Measurements from ENCODE around the gene RHOF. TPM values are rescaled to one million over a fixed set of nuclear protein-coding genes. Genes with fewer than 3 reads are reported as not detected.
A peak's percentile ranks its signal among the peaks of the same experiment; 100 is the strongest.
"Not testable (repeated sequence)": the region's sequence is repeated elsewhere in the genome, so short reads cannot be mapped to it uniquely, and the experiment has no call there.

Gene RHOF
- total RNA-seq, 2 experiments from 2014 or later, result 136 to 141 TPM

DNA sequence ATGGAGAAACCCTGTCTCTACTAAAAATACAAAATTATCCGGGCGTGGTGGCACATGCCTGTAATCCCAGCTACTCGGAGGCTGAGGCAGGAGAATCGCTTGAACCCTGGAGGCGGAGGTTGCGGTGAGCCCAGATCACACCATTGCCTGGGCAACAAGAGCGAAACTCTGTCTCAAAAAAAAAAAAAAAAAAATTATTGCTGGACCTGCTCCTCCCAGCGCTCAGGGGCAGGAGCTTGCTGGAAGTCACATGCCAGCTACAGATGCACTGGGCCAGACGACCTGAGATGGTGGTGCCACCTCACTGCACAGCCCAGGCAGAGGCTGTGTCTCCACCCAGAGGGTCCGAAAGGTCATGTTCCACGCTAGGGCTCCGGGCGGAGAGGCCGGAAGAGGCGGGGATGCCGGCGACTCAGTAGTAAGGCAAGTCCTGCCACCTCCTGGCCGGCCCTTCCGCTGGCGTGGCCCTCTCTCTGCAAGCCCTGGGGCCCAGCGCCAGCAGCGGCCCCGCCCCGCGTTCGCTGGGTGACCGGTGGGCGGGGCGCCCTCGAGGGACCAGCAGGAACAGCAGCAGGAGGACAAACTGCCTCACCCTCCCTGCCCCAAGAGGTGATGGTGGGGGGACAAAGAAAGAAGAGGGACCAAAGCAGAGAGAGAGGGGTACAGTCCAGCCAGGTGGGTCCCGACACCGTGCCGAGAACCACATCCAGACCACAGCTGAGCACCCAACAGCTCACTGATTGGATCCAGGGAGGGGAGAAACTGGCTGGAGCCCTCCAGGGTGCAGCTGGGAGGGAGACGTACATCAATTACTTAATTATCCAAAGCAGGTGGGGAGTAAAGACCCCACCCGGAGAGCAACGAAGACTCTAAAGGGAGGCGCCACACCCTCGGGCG lies 3.6 kb upstream of the RHOF start:
- Mint-ChIP-seq H3K4me3 (no peak overlapping the region), H3K4me1 (ENCODE audit: low read depth) (peaks cover 38% of the 10 kb centered on the region), H3K27ac (peak overlapping the region; percentile 28), H3K36me3 (peaks cover 33% of the 10 kb centered on the region), H3K9me3 (no peaks in the 10 kb centered on the region), H3K27me3 (no peaks in the 10 kb centered on the region)
- CTCF ChIA-PET, result interaction anchor here (4.5 to 18.5 kb wide), 4 partner anchors 12 to 109 kb away, joined by 67 to 856 read pairs (median 267); partner anchors contain the start of genes PSMD9 and SETD1B
- intact Hi-C loops (cut with micrococcal nuclease), result loop anchor here (10.0 kb wide), 1 partner anchor 428 kb away; the partner anchor contains the start of gene DIABLO
- DNase-seq, result no peak
- POLR2A ChIA-PET, result interaction anchor here (3.4 to 8.2 kb wide), 3 partner anchors 9 to 15 kb away, joined by 15 to 127 read pairs (median 86); no protein-coding TSS in a partner anchor

DNA sequence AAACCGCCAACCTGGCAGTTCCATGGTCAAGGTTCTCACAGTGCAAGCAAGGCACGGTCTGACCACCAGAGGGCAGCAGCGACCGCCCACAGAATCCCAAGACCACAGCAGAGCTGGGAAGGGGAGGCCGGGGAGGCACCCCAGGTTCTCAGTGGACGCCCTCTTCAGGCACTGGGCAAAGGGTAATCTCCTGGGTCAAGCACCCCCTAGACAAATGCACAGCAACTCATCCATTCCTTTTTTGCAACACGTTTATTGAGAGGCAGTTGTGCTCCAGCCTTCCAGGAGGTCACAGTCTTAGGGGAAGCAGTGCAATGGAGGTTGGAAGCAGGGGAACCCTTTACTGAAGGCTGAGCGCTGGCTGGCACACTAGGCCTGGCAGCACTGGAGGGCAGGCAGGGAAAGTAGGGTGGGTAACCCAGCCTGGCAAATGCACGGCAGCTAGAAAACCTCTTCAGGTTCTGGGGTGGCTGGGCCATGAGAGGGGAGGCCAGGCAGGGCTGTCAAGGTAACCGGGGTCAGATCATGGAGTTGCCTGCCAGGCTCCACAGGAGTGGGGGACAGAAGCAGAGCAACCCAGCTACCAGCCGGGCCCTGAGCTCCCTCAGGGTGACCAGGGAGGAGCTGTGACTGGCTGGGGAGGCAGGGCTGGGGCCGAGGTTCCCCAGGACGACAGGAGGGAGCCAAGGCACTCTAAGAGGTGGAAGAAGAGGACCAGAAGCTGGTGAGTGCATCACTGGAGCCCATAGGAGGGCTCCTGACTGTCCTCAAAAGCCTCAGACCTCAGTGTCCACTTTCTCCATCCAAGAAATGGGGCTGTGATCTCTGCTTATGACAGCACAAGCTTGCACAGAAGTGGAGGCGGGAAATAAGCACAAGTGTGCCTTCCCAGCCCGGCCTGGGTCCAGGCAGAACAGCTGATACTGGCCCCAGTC lies 1.8 kb upstream of the RHOF start:
- intact Hi-C loops (cut with micrococcal nuclease), result loop anchor here (1.0 to 10.0 kb wide), 3 partner anchors 17 to 430 kb away; partner anchors contain the start of gene DIABLO
- H3K4me1 Mint-ChIP-seq (ENCODE audit: low read depth), result peaks cover 52% of the 10 kb centered on the region

DNA sequence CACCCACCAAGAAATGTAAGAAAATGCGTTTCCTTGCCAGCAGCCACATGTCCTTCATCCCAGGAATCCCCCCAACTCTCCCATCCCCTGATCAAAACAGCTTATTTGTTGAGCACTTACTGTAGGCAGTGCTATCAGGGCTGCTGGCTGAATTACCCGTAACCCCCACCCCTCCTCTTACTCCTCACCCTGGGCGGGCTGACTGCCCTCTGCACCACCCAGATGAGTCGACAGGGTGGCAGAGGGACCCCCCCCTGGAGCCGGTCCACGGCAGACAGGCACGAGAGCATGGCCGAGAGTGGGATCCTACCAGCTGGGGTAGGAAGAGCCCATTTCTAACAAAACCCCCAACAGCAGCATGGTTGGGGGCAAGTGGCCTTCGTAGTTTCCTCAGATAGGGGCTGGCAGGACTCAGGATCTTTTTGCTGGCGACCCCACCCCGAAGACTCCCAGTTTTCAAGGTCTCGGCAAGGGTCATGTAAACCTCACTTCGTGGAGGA lies 1.1 kb upstream of the RHOF start:
- peak overlapping the region; percentile 94 for H3K27ac Mint-ChIP-seq
- CTCF ChIA-PET, result interaction anchor here (0.6 to 18.5 kb wide), 58 partner anchors 15 to 394 kb away, joined by 3 to 856 read pairs (median 5); partner anchors contain the start of genes BCL7A, CFAP251, ORAI1 and PSMD9
- peaks cover 41% of the 10 kb centered on the region for H3K36me3 Mint-ChIP-seq
- POLR2A ChIA-PET, result interaction anchor here (0.8 to 8.2 kb wide), 12 partner anchors 8 to 136 kb away, joined by 3 to 127 read pairs (median 6); partner anchors contain the start of genes PSMD9, SETD1B and TMEM120B
- peaks cover 59% of the 10 kb centered on the region for H3K4me1 Mint-ChIP-seq (ENCODE audit: low read depth)
- peak overlapping the region; percentile 88 for H3K4me3 Mint-ChIP-seq
- intact Hi-C loops (cut with micrococcal nuclease), result loop anchor here (1.0 to 10.0 kb wide), 12 partner anchors 8 to 1212 kb away; partner anchors contain the start of genes DIABLO, KDM2B, POP5 and PSMD9
- peak; percentile 68 for DNase-seq
- H3K9me3 Mint-ChIP-seq, result no peaks in the 10 kb centered on the region
- no peaks in the 10 kb centered on the region for H3K27me3 Mint-ChIP-seq

More for the DNA sequence above, 1.8 kb upstream of the RHOF start:
- DNase-seq, result peak; percentile 92
- Mint-ChIP-seq H3K27ac (peak overlapping the region; percentile 94), H3K36me3 (peaks cover 34% of the 10 kb centered on the region), H3K4me3 (peak overlapping the region; percentile 88), H3K9me3 (no peaks in the 10 kb centered on the region), H3K27me3 (no peaks in the 10 kb centered on the region)
- ChIA-PET POLR2A (interaction anchor here (0.6 to 8.2 kb wide), 10 partner anchors 8 to 124 kb away, joined by 3 to 127 read pairs (median 5); partner anchors contain the start of gene SETD1B), CTCF (interaction anchor here (0.6 to 18.5 kb wide), 36 partner anchors 14 to 233 kb away, joined by 3 to 856 read pairs (median 9); partner anchors contain the start of genes CFAP251, ORAI1, PSMD9 and SETD1B)

DNA sequence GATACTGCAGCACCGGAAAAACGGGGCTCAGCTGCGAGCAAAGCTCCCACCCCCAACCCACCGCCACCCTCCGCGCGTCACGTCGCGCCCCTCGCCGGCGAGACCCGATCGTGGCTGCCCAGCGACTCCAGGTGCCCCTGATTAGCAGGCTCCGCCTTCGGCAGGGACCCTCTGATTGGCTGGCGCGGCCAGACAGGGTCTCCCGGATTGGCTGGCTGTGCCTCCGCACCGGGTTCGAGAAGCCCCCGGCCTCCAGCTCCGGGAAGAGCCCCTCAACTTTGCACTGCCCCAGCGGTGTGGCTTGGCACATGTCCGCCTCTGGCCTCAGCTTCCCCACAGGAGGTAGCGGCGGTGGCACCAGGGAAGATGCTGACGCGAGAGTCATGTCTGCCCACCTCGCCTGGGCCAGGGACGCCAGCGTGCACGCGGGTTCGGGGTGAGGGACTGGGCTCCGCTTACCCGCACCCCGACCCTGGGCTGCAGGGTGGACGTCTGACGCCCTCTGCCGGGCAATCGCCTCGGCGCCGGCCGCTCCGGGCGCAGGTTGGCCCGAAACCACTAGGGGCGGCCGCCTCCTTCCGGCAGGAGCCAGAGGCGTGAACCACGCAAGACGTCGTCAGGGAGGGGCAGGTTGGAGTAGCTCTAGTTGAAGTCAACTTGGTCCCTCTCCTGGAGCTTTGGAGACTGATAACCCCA lies 498 bp upstream of the RHOF start:
- peak overlapping the region; percentile 88 for H3K4me3 Mint-ChIP-seq
- H3K27ac Mint-ChIP-seq, result peak overlapping the region; percentile 94
- H3K9me3 Mint-ChIP-seq, result no peaks in the 10 kb centered on the region
- H3K4me1 Mint-ChIP-seq (ENCODE audit: low read depth), result peaks cover 58% of the 10 kb centered on the region
- H3K27me3 Mint-ChIP-seq, result no peaks in the 10 kb centered on the region
- peaks cover 39% of the 10 kb centered on the region for H3K36me3 Mint-ChIP-seq
- ChIA-PET CTCF (interaction anchor here (0.6 to 18.5 kb wide), 57 partner anchors 15 to 559 kb away, joined by 3 to 856 read pairs (median 5); partner anchors contain the start of genes BCL7A, CFAP251, ORAI1 and PSMD9), POLR2A (interaction anchor here (0.8 to 8.2 kb wide), 12 partner anchors 9 to 136 kb away, joined by 3 to 127 read pairs (median 6); partner anchors contain the start of genes PSMD9, SETD1B and TMEM120B)
- intact Hi-C loops (cut with micrococcal nuclease), result loop anchor here (1.0 to 10.0 kb wide), 12 partner anchors 8 to 1212 kb away; partner anchors contain the start of genes DIABLO, KDM2B, ORAI1 and POP5
- DNase-seq, result peak; percentile 98

DNA sequence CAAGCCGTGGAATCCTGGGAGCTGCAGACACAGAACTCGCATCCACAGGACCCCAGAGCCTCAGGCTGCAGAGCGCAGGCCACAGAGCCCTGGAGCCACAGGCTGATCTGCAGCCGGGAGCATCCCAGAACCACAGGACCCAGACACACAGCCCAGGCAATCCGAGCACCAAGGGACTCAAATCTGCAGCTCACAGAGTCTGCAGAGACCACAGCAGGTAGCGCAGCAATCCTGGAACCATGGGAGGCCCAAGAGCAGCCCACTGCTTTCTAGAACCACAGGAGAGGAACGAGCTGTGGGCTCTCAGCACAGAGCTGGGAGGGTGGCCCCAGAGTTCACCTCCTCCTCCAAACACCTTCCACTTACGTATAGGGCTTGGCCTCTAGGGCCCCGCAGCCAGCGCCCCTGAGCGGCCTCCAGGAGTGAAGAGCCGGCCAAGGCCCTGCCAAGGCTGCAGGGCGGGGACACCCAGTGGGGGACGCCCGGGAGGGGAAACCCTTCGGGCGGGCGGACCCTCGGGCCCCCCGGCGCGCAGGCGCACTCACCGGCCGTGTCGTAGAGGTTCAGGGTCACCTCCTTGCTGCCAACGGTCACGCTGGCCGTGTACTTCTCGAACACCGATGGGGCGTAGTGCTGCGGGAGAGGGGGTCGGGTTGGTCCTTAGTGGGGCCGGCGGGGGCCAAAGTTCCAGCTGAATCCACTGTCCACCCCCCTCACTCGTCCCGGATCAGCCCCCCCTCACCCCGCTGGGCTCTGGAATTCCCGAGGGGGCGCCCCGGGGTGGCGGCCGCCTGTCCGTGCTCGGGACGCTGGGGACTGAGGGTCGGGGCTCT lies 665 bp downstream of the RHOF start:
- Mint-ChIP-seq H3K27ac (peak overlapping the region; percentile 99), H3K9me3 (no peaks in the 10 kb centered on the region), H3K4me3 (peak overlapping the region; percentile 88), H3K27me3 (no peaks in the 10 kb centered on the region), H3K36me3 (peaks cover 40% of the 10 kb centered on the region), H3K4me1 (ENCODE audit: low read depth) (peaks cover 58% of the 10 kb centered on the region)
- ChIA-PET POLR2A (interaction anchor here (1.0 to 8.2 kb wide), 7 partner anchors 10 to 106 kb away, joined by 3 to 127 read pairs (median 9); partner anchors contain the start of genes PSMD9, SETD1B and TMEM120B), CTCF (interaction anchor here (0.6 to 18.5 kb wide), 14 partner anchors 14 to 557 kb away, joined by 3 to 856 read pairs (median 24); partner anchors contain the start of genes CFAP251, PSMD9, SETD1B and TMEM120B)
- DNase-seq, result peak; percentile 76
- intact Hi-C loops (cut with micrococcal nuclease), result loop anchor here (2.0 to 10.0 kb wide), 6 partner anchors 166 to 1211 kb away; partner anchors contain the start of genes DIABLO, KDM2B, ORAI1 and POP5

DNA sequence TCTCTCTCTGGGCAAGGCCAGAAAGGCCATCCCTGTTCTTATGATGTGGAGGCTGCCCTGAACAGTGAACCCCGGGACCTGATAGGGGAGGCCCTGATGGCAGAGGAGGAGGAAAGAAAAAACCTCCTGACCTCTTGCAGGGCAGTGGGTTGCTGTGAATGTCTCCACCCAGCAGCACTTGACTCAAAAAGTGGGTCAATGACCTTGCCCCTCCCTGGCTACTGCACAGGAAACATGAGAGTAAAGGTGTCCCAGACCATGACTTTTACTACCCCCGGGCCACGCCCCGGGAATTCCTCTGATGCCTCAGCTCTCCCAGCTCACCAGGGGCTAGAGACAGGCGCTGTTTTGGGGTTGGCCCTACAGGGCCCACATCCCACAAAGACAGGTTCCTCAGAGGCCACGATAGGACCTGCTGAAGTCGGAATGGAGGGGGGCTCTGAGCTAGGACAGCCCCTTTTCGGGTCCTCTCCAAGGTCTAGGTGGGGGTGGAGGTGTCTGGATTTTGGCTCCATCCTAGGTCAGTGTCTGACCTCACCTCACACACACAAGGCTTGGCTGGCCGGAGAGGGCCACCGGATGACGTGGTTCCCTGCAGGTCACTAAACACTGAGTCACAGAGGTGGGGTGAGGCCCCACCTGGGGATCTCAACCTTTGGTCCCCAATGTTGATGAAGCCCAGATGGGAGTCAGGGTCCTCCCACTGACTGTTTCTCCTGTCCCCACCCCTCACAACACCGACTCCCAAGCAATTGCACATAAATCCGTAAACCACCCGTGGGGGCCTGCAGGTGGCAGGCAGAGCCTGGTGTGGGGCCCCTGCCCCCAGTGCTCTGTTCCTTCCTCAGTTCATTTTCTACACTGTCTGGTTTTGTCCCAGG lies 1.6 kb downstream of the RHOF start:
- peak; percentile 71 for DNase-seq
- POLR2A ChIA-PET, result interaction anchor here (2.4 to 8.2 kb wide), 4 partner anchors 10 to 79 kb away, joined by 9 to 127 read pairs (median 35); partner anchors contain the start of genes SETD1B and TMEM120B
- H3K9me3 Mint-ChIP-seq, result no peaks in the 10 kb centered on the region
- intact Hi-C loops (cut with micrococcal nuclease), result loop anchor here (2.0 to 10.0 kb wide), 6 partner anchors 165 to 1210 kb away; partner anchors contain the start of genes DIABLO, KDM2B, ORAI1 and POP5
- CTCF ChIA-PET, result interaction anchor here (2.3 to 18.5 kb wide), 5 partner anchors 13 to 97 kb away, joined by 8 to 856 read pairs (median 60); partner anchors contain the start of genes PSMD9, SETD1B and TMEM120B
- no peaks in the 10 kb centered on the region for H3K27me3 Mint-ChIP-seq
- H3K4me3 Mint-ChIP-seq, result peak overlapping the region; percentile 88
- peaks cover 59% of the 10 kb centered on the region for H3K4me1 Mint-ChIP-seq (ENCODE audit: low read depth)
- peaks cover 44% of the 10 kb centered on the region for H3K36me3 Mint-ChIP-seq
- H3K27ac Mint-ChIP-seq, result peak overlapping the region; percentile 99

DNA sequence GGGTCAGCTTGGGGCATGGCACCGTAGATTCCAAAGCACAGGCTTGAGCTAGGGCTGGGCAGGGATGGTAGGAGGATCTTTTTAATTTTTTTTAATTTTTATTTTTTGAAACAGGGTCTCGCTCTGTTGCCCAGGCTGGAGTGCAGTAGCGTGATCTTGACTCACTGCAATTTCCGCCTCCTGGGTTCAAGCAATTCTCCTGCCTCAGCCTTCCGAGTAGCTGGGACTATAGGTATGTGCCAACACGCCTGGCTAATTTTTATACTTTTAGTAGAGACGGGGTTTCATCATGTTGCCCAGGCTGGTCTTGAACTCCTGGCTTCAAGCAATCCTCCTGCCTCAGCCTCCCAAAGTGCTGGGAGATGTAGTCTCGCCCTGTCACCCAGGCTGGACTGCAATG lies 2.7 kb downstream of the RHOF start:
- not testable (repeated sequence) for H3K9me3 Mint-ChIP-seq, DNase-seq, H3K27me3 Mint-ChIP-seq
- peaks cover 52% of the 10 kb centered on the region for H3K36me3 Mint-ChIP-seq
- POLR2A ChIA-PET, result interaction anchor here (3.1 to 8.2 kb wide), 2 partner anchors 9 to 11 kb away, joined by 29 to 127 read pairs; no protein-coding TSS in a partner anchor
- peak overlapping the region; percentile 99 for H3K27ac Mint-ChIP-seq
- H3K4me3 Mint-ChIP-seq, result peak overlapping the region; percentile 88
- intact Hi-C loops (cut with micrococcal nuclease), result loop anchor here (1.0 to 10.0 kb wide), 6 partner anchors 8 to 1208 kb away; partner anchors contain the start of genes DIABLO, KDM2B and POP5
- CTCF ChIA-PET, result interaction anchor here (2.3 to 18.5 kb wide), 3 partner anchors 12 to 98 kb away, joined by 8 to 856 read pairs (median 417); partner anchors contain the start of genes PSMD9 and SETD1B
- H3K4me1 Mint-ChIP-seq (ENCODE audit: low read depth), result peaks cover 70% of the 10 kb centered on the region

DNA sequence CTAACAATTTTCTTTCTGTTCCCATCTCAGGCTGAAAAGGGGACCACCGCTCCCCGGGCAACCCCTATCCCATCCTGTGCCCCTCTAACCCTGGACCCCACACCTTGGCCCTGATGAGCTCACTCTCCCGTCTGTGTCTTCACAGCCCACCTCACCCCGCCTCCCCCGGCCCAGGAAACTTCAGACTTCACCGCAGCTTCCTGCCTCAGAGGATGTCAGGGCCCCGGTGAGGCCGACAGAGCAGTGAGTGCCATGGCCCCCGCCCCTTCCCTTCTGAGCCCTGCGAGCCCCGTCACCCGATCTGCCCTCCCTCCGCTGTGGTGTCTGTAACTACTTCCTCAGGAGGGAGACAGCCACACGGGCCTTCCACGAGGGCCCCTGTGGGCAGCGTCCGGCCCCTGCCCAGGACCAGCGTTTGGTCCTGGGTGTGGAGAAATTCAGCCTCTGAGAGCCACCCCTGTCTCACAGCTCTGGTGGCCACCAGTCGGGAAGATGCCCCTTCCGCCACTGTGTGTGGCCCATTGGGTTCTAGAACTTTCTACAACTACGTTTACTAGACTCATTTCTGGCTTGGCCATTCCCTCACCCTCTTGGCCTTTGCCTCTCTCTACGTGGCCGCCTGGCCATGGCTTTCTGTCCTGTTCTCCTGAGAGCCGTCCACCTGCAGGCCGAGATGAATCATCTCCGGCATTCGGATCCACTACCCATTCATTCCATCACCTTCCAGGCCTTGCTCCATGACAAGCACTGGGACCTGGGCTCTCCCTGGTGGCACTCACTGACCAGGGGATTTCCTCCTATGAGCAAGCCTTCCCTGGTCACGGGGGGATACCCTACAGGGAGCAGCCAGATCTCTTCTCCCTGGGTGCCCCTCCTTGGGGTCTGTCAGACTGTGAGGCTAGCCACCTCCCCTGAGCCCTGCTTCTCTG lies 3.4 kb downstream of the RHOF start:
- intact Hi-C loops (cut with micrococcal nuclease), result loop anchor here (1.0 to 10.0 kb wide), 7 partner anchors 8 to 1208 kb away; partner anchors contain the start of genes DIABLO, KDM2B and POP5
- CTCF ChIA-PET, result interaction anchor here (1.0 to 18.5 kb wide), 5 partner anchors 8 to 99 kb away, joined by 3 to 856 read pairs (median 8); partner anchors contain the start of genes PSMD9 and SETD1B
- POLR2A ChIA-PET, result interaction anchor here (0.6 to 8.2 kb wide), 7 partner anchors 8 to 477 kb away, joined by 3 to 127 read pairs (median 5); partner anchors contain the start of gene VPS33A
- Mint-ChIP-seq H3K4me1 (ENCODE audit: low read depth) (peaks cover 72% of the 10 kb centered on the region), H3K36me3 (peaks cover 53% of the 10 kb centered on the region), H3K27me3 (no peaks in the 10 kb centered on the region), H3K9me3 (no peaks in the 10 kb centered on the region), H3K4me3 (peak overlapping the region; percentile 88), H3K27ac (peak overlapping the region; percentile 99)
- peak; percentile 97 for DNase-seq

Data from activated CD4-positive, alpha-beta memory T cell treated with anti-CD3 and anti-CD28 coated beads for 36 hours (primary cell).